ENCODE measurements around the gene PLEKHM1.
A peak's percentile ranks its signal among the peaks of the same experiment; 100 is the strongest.
"Not testable (repeated sequence)": the region's sequence is repeated elsewhere in the genome, so short reads cannot be mapped to it uniquely, and the experiment has no call there.

Gene PLEKHM1

DNA sequence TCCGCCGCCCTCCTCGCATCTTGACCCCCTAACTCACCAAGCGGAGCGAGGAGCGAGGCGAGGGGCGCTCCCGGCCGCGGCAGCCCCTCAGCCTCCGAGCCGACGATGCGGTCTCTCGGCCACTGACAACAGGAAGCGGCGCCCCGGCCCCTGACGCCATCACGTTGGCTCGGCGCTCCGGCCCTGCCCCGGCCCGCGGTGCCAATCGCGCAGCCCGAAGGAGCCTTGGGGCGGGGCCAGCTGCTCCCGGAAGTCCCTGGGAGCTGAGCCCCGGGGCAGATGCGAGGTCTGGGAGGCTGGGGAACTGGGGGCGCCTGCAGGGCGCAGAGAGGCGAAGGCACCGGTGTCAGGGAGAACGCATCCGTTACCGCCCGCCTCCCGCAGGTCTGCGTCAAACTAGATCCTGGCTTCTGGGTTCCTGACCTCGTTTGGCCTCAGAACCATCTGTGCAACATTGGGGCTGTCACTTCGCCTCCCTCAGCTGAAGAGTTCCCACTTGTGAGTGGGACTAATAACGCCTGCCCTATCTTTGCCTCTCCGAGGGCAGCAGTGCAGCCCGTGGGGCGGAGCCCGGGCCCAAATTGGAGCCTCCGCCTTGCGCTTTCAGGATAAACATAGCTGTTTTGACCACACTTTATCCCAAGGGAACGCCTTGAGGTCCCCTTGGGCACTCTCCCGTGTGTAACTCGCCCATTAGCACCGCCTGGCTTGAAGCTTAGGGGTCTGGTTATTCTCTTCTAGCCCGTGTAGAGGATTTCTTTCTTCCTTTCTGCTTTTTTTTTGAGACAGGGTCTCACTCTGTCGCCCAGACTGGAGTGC is at the start of gene PLEKHM1:
TSS of gene PLEKHM1 (minus strand) at position 107 of the 819 bp plus-strand sequence. CDS start 8,237 bp downstream, outside the sequence.
- peak; percentile 79 for DNase-seq (ENCODE audit: low read depth)

DNA sequence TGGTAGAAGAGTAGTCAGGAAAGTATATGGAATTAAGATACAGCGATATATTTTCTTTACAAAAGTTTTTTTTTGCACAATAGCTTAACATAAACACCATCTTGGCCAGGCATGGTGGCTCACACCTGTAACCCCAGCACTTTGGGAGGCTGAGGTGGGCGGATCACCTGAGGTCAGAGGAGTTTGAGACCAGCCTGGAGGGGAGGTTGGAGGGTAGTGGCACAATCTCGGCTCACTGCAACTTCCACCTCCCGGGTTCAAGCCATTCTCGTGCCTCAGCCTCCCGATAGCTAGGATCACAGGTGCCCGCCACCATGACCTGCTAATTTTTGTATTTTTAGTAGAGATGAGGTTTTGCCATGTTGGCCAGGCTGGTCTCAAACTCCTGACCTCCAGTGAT is 47.6 kb upstream of the PLEKHM1 start:
- not testable (repeated sequence) for DNase-seq (ENCODE audit: low read depth)

DNA sequence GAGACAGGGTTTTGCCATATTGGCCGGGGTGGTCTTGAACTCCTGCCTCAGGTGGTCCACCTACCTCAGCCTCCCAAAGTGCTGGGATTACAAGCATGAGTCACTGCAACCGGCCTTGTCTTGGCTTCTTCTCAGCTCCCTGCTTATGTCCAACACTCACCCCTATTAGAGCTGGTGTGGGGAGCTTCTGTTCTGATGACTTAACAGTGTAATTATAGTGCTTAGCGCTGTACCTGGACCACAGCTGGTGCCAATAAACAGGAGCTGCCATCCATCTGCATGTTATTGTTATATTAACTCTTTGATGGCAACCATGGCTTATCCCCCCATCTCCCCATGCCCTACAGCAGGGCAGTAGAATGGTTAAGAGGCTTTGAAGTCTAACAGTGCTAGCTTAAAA is 15.6 kb upstream of the PLEKHM1 start:
- not testable (repeated sequence) for DNase-seq (ENCODE audit: low read depth)

DNA sequence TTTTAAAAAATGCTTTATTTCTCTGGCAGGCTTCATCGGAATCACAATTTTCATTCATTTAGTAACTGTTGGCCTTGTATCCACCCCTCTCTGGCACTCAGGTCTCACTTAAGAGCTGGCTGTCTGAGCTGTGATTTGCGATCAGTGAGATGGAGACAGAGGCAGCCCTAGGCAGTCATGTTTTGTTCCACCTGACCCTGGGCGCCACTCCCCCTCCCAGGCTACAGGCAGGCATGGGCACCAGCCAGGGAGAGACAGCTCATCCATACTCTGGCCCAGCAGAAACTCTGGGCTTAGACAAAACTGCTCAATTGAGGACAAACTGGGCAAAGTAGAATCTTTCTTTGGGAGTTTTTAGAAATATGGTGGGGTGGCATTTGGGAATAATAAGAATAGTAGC is 14.7 kb upstream of the PLEKHM1 start:
- not testable (repeated sequence) for DNase-seq (ENCODE audit: low read depth)

DNA sequence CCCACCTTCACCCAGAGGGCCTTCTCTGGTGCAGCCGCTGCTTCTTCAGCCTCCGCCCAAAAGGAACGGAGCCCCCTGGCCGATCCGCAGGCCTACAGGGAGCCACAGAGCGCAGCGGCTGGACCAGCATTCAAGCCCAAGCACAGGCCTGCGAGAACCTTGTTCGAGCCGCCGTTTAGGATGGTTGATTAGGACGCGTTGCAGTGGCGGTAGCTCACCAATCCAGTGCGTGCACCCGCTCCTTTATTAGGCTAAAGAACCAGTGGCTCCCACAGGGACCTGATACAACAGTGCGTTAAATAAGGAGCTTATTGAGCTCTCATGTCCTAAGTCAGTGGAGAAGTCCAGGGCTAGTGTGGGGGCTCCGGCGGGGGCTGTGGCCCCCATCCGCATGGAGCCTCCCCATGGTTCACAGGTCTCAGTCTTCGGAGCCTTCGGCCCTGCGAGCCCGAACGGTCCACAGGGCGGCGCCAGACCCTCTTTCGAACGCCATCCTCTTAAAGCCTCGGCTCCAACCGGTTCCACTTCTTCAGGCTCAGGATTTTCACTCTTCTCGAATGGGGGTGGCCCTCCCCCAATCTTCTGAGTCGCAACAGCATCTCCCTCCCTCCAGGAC is 10.7 kb upstream of the PLEKHM1 start:
- DNase-seq (ENCODE audit: low read depth), result not testable (repeated sequence)

DNA sequence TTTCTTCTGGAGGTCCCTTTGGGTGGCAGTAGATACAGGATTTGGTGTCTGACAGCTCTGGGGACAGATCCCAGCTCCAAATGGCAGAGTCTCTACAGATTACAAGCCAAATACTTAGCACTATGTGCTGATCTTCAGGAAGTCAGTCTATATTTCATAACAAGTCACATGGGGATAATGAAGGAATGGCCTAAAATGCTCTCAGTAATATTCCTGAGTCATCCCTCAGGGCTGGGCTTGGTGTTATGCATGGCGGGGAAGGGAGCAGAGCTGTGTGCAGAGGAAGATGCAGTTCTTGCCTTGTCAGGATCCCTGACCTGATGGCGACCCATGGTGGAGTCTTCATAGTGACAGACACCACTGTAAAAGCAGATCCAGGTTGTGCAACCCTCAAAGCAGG is 10.0 kb upstream of the PLEKHM1 start:
- DNase-seq (ENCODE audit: low read depth), result peak; percentile 48

DNA sequence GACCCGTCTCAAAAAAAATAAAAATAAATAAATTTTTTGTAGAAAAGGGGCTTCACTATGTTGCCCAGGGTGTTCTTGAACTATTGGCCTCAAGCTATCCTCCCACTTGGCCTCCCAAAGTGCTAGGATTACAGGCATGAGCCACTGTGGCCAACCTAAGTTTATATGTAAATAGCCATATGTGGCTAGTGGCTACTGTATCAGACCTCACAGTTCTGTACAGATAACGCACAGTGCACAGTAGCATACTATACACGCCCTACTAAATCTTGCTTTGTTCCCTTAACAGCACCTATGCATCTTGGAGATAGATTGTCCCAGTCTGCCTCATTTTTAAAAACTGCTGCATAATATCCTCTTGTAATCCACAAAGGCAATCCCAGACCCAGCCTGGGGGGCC is 8.7 kb upstream of the PLEKHM1 start:
- DNase-seq (ENCODE audit: low read depth), result not testable (repeated sequence)

DNA sequence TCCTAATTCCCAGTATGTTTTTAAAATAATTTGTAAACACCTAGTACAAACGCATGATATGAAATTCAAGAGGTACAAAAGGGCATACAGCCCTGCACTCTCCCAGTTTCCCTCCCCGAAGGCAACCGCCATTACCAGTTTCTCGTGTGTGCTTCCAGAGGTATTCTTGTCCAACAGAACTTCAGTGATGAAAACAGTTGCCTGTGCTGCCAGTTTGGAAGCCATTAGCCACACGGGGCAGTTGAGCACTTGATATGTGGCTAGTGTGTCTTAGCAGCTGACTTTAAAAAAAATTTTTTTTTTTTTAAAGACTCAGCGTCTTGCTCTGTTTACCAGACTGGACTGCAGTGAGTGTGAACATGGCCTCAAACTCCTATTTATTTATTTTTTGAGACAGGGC is 7.9 kb upstream of the PLEKHM1 start:
- DNase-seq (ENCODE audit: low read depth), result not testable (repeated sequence)

DNA sequence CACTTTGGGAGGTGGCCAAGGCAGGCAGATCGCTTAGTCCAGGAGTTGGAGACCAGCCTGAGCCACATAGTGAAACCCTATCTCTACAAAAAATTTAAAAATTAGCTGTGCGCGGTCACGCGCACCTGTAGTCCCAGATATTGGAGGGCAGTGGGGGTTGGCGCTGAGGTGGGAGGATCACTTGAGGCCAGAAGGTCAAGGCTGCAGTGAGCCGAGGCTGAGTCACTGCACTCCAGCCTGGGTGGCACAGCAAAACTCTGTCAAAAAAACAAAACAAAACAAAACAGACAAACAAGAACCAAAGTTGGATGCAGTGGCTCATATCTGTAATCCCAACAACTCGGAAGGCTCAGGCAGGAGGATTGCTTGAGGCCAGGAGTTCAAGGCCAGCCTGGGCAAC is 6.9 kb upstream of the PLEKHM1 start:
- DNase-seq (ENCODE audit: low read depth), result not testable (repeated sequence)

DNA sequence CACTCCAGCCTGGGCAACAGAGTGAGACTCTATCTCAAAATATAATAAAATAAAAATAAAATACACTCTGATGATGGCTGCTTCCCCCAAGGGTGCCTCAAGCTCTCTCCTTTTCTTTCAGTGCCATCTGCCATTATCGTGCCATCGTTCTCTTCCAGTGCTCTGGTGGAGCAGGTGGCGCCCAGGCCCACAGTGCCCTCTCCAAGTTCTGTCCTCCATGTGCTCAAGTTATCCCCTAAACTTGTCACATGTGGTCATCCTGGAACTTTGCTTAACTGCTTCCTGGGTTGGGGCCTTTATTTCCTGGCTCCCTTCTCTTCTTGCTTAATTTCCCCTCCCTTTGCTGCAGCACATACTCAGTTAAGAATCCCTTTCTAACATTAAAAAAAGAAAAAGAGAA is 6.0 kb upstream of the PLEKHM1 start:
- DNase-seq (ENCODE audit: low read depth), result not testable (repeated sequence)

DNA sequence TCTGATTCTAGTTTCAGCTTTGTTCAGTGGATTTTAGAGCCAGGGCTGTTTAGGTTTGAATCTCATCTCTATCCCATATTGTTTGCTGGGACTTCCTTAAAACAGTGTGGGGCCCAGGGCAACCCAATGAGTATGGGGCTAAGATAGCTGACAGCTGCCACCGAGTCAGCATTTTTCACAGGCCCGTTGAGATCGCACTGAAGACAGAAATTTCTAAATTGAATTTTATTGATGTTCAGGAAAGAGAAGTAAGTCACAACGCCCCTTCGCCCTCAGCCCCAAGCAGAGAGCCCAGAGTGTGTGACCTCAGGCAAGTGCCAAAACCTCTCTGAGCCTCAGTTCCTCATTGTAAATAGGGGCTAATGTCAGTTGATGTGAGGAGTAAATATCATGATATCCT is 4.0 kb upstream of the PLEKHM1 start:
- not testable (repeated sequence) for DNase-seq (ENCODE audit: low read depth)

DNA sequence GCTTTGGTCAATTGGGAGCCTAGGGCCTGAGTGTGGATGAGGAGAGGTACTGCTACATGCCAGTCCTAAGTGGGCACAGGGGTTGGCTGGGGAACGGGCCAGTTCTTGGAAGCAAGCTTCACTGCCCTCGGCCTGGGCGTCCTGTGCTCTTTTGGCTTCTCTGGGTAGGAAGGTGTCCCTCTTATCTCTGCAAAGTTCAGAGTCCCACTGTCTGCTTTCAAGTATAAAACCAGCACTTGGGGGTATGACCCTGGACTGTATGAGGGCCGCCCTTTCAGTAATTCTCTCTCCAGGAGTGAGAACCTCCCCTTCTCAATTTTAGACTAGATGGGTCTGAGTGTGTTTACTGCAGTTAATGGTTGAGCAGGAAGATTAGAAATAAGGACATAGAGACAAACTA is 1.6 kb upstream of the PLEKHM1 start:
- DNase-seq (ENCODE audit: low read depth), result not testable (repeated sequence)

DNA sequence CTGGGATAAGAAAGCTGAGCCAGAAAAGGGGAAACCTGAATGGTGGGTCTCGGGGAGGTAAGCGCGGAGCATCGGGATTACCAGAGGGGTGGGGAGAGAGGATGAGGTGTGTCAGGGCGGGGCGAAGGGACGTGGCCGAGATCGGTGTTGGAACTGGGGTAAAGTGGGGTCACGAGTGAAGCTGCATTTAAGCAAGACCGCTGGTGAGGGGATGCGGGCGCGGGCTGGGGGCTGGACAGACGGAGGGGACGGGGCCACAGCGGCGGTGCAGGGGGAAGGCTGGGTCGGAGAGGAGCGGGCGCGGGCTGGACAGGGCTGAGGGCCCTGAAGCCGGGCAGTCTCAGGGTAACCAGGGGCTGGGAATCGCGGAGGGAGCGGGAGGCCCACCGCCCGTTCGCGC is 323 bp downstream of the PLEKHM1 start:
- DNase-seq (ENCODE audit: low read depth), result peak; percentile 19

DNA sequence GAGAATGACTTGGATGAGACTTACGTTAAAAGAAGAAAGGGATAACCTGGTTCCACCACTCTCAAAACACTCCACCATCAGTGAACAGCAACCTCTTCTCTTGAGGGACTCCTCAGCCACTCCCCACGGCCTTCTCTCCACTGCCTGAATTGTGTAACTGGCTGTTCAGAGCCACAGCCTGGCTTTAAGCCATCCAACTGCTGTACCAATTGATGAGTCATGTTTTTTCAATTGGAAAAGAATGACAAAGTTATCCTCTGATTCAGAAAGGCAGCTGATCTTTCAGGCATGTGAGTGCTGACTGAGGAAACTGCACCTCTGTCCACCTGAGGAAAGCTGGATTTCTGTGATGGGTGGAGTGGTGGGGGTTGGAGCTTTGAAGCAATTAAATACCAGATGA is 2.8 kb downstream of the PLEKHM1 start:
- peak; percentile 88 for DNase-seq (ENCODE audit: low read depth)

DNA sequence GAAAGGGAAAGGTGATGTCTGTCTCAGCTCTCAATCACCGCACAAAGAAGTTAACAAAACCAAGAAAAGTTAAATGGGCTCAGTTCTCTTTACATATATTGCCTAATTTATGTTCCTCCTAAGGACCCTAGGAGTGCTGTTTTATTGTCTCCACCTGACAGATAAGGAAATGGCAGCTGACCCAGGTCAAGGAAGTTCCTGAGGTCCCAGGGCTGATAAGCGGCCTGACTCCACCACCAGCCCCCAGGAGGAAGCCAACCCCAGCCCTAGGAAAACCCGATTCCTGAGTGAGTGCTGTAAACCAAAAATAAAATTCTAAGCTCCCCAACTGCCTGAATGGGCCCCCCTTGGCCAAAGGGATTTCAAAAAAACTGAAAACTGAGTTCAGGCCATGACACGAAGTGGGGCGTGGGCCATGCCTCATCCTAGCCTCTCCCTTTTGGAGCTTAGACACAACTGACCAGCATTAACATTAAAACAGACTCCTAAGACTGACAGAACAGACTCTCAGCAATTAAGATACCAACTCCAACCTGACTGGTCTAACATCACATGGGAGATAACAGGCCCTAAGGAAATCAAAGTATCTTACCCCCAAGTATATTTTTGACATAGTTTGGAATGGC is 6.8 kb downstream of the PLEKHM1 start:
- not testable (repeated sequence) for DNase-seq (ENCODE audit: low read depth)

DNA sequence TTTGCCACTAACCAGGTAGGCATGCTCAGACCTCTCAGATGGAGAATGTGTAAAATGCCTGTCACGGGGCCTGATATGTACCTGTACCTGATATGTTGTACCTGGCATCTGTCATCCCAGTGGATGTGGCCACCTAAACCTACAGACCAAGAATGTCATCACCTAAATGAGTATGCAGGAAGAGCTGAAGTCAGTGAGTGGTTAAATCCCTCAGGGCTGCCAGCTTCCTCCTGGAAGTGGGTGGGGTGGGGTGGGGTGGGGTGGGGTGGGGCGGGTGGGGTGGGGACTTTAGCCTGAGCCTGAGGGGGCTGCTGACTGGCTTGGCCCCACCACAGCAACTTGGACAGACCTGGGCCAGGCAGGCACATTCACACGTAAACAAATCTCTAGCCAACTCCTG is 7.3 kb downstream of the PLEKHM1 start:
- not testable (repeated sequence) for DNase-seq (ENCODE audit: low read depth)

DNA sequence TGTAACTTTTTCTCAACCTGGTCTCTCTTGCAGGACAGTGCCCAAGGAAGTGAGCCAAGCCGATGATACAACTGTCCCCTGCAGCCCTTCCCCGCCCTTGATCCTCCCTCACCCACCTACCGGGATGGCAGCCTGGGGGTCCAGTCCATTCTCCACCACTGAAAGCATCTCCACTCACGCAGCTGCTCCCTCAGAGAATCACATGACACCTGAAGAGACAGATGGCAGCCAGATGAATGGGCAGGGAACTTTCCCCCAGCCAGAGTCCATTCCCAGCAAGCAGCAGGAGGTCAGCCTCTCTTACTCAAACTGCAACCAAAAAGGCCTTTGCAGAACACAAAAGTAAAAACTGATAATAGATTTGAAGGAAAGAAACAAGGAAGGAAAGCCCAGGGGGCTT is 8.2 kb downstream of the PLEKHM1 start:
- not testable (repeated sequence) for DNase-seq (ENCODE audit: low read depth)

DNA sequence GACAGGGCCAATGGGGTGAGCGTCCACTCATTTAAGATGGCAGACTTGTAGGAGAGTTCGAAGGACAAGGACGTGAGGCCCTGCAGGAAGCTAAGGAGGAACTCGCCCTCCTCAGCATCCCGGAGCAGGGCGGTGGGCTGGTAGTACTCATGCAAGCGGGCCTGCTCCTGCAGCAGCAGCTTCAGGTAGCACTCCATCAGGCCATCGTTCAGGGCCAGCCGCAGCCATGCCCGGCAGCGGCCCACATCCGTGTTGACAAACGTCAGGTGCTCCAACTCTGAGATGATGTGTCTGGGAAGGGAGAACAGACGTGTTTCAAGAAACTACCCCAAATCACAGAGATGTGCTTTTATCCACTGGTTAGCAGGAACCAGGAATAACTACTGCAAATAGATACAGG is 15.1 kb downstream of the PLEKHM1 start:
- not testable (repeated sequence) for DNase-seq (ENCODE audit: low read depth)

DNA sequence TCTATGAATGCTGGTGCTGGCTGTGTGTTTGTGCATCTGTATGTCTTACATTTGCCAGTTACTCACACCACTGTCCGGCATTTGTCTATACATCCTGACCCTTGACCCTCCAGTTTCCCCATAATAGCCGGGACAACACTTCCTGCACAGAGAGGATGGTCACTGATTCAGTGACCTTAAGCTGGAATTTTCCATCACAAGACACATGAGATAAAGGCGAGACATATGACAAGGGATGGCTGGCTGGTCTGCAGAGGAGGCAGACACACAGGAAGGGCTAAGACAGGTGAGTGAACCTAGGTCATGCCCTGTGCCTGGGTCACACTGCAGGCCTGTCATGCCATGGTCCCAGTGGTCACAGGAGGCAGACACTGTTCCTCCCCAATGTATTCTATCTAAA is 18.3 kb downstream of the PLEKHM1 start:
- DNase-seq (ENCODE audit: low read depth), result not testable (repeated sequence)

DNA sequence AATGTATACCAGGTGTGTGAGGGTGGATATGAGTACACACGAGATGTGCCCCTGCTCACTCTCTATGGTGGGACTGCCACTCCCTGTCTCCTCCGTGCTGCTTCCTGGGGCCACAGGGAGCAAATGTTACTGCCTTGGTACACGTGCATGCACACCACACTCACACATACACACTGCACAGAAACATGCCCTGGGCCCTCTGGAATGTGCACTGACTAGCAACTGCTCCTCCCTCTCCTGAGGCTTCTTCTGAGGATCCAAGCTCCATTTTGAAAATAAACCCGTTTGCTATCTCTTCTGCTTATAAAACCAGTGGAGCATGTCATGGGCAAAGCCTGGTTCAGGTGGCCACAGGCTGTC is 21.3 kb downstream of the PLEKHM1 start:
- DNase-seq (ENCODE audit: low read depth), result not testable (repeated sequence)

DNA sequence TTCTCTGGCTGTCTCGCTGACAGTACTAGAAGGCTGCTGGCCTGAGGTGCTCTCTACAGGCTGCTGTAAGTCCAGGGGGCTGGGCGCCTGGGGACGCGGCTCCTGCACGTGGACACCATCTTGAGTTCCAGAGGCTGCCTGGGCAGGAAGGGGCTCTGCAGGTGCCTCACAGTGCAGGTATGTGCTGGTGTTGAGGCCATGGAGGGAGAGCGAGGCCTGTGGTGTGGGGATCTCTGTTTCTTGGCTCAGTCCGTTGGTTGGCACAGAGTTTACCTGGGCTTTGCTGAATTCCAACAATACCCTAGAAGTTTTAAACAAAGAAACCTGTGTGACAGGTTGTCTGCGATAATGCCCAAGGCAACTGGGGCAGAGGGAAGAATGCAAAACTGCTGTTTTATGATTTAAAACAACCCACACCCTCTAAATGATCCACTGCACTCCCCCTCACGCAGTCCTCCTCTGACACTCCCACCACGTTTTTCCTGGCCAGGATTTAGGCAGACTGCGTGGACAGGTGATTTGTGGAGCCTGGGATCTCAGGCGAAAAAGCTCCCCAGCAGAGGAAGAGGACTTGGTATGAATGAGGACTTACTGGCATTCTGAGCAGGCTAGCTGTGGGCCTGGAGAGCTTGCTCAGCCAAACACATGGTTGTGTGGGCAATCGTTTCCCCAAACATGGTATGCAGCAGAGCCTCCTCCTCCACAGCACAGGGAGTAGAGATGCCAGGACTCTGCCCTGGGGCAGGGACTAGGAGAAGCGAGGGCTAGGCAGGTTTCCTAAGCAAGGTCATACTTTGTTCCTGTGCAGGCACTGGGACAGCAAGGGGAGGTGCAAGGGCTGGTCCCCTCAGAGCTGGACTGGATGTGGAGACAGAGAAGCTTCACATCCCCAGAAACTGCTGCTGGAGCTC is 22.0 kb downstream of the PLEKHM1 start:
- not testable (repeated sequence) for DNase-seq (ENCODE audit: low read depth)
